ENCODE data around the gene CRTAC1.
A peak's percentile ranks its signal among the peaks of the same experiment; 100 is the strongest.

Gene CRTAC1

DNA sequence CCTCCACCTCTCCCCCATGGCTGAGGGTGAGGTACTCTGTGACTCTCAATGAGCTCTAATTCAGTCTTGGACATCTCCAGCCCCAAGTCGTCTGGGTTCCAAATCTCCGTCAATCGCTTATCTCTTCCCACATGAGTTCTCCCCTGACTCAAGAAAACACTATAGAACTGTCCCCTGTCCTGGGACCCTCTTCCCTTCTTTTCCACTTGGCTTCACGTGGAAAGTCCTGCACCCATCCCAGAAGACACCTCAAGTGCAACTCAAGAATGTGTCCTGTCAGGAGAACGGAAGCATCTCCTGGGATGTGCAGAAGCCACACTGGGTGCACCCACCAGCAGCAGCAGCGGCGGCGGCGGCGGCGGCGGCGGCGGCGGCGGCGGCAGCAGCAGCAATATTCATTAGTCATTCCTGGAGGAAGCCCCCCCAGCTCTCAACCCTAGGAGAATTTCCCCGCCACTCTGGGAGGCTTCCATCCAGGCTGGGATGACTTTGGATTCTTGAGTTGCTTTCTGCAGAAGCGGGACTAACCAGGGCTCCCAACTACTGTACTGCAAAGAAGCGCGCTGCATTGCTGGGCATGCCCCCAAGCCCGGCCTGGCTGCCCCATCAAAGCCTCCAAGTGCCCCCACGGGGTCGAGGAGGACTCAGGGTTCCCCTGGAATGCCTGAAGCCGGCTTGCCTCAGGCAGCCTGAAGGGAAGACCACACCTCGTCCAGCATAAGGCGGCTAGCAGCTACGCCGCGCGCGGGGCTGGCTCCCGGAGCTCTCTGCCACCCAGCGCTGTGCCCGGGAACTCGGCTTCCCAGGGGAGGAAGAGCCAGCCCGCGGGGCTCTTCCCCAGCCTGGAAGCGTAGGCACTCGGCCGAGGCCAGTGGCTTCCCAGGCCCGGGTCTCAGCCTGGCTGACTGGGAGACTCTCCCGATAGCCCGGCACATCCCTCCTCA, 1.0 kb downstream of the CRTAC1 start:
- Histone ChIP-seq H3K4ac (ENCODE audit: low read depth in 1 of 2, low read length in 2 of 2) (no peak overlapping the region), H3K18ac (ENCODE audit: low read depth in 1 of 2, low read length in 2 of 2) (no peak overlapping the region), H2BK120ac (ENCODE audit: low read depth, low read length) (no peak overlapping the region), H3K79me1 (replicated peaks; ENCODE audit: low read length, poor library complexity, severe bottlenecking) (no peaks in the 10 kb centered on the region), H2BK5ac (ENCODE audit: low read depth, low read length, poor library complexity, severe bottlenecking) (no peak overlapping the region), H3K36me3 (ENCODE audit: control insufficient read depth in 1 of 2, insufficient read depth in 2 of 2, low read depth in 1 of 2, low read length in 2 of 2) (no peaks in the 10 kb centered on the region), H3K4me3 (ENCODE audit: insufficient read depth in 1 of 2, low read depth in 1 of 2, low read length in 2 of 2) (peak overlapping the region in 1 of 2 experiments; percentile 11), H3K9me3 (ENCODE audit: control insufficient read depth, low read length) (no peaks in the 10 kb centered on the region), H4K8ac (ENCODE audit: low read length) (no peak overlapping the region), H2BK15ac (ENCODE audit: low read depth, poor library complexity, severe bottlenecking) (no peak overlapping the region), H3K4me2 (ENCODE audit: low read length, poor library complexity, severe bottlenecking) (peak overlapping the region; percentile 58), H2AK5ac (ENCODE audit: low read length, severe bottlenecking) (no peak overlapping the region), H3K4me1 (ENCODE audit: control insufficient read depth, insufficient read depth, low read depth, low read length) (peaks cover 19% of the 10 kb centered on the region), H3K23ac (ENCODE audit: low read length in 2 of 2) (no peak overlapping the region), H3K14ac (ENCODE audit: low read length in 2 of 2) (no peak overlapping the region), H3K27ac (ENCODE audit: low read length, poor library complexity, severe bottlenecking) (no peak overlapping the region), H2AFZ (ENCODE audit: low read depth, low read length) (no peak overlapping the region), H3K9ac (ENCODE audit: low read length) (no peak overlapping the region), H4K91ac (ENCODE audit: low read length) (no peak overlapping the region), H2BK12ac (ENCODE audit: low read length in 2 of 2) (no peak overlapping the region), H3K27me3 (ENCODE audit: control insufficient read depth in 1 of 2, insufficient read depth in 1 of 2, low read length in 2 of 2) (peaks cover 84 to 88% of the 10 kb centered on the region in 2 experiments)
- WGBS = 6% methylated on average over 44 of the region's 44 CpGs
- DNase-seq = no peak

DNA sequence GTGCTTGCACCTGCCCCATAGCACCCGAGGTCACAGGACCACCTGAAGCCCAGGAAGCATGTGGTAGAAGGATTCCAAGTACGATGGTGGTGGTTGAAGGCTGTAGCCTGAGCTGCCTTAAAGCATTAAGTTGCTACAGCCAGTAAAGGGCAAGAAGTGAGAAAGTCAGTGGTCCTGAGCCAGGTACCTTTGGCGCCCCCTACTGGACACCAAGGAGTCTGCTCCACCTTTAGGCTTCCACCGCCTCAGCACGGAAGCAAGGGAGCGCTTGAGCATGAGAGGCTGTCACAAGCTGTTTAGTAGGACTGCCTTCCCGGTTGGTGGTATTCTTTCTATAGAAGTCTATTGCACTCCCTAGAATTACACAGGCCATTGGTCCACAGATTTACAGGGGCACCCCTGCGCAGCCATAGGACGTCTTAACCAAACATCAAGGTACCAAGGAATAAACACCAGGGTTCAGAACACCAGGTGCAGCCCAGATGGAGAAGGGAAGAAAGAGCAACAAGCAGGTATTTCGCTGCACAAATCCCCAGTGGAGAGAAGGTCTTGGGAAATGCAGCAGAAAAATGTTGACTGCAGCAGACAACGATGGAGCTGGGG, 2.2 kb downstream of the CRTAC1 start:
- Histone ChIP-seq H3K9me3 (ENCODE audit: control insufficient read depth, low read length) (no peaks in the 10 kb centered on the region), H2AFZ (ENCODE audit: low read depth, low read length) (no peak overlapping the region), H3K23ac (ENCODE audit: low read length in 2 of 2) (no peak overlapping the region), H3K79me1 (replicated peaks; ENCODE audit: low read length, poor library complexity, severe bottlenecking) (no peaks in the 10 kb centered on the region), H2BK120ac (ENCODE audit: low read depth, low read length) (no peak overlapping the region), H4K91ac (ENCODE audit: low read length) (no peak overlapping the region), H3K14ac (ENCODE audit: low read length in 2 of 2) (no peak overlapping the region), H3K27ac (ENCODE audit: low read length, poor library complexity, severe bottlenecking) (no peak overlapping the region), H2AK5ac (ENCODE audit: low read length, severe bottlenecking) (no peak overlapping the region), H3K4me2 (ENCODE audit: low read length, poor library complexity, severe bottlenecking) (no peak overlapping the region), H3K9ac (ENCODE audit: low read length) (no peak overlapping the region), H2BK5ac (ENCODE audit: low read depth, low read length, poor library complexity, severe bottlenecking) (no peak overlapping the region), H4K8ac (ENCODE audit: low read length) (no peak overlapping the region), H3K4me1 (ENCODE audit: control insufficient read depth, insufficient read depth, low read depth, low read length) (peaks cover 19% of the 10 kb centered on the region), H3K4ac (ENCODE audit: low read depth in 1 of 2, low read length in 2 of 2) (no peak overlapping the region), H3K27me3 (ENCODE audit: control insufficient read depth in 1 of 2, insufficient read depth in 1 of 2, low read length in 2 of 2) (peaks cover 83 to 88% of the 10 kb centered on the region in 2 experiments), H3K36me3 (ENCODE audit: control insufficient read depth in 1 of 2, insufficient read depth in 2 of 2, low read depth in 1 of 2, low read length in 2 of 2) (no peaks in the 10 kb centered on the region), H2BK15ac (ENCODE audit: low read depth, poor library complexity, severe bottlenecking) (no peak overlapping the region), H2BK12ac (ENCODE audit: low read length in 2 of 2) (no peak overlapping the region), H3K4me3 (ENCODE audit: insufficient read depth in 1 of 2, low read depth in 1 of 2, low read length in 2 of 2) (no peak overlapping the region), H3K18ac (ENCODE audit: low read depth in 1 of 2, low read length in 2 of 2) (no peak overlapping the region)
- DNase-seq = peak; percentile 10
- WGBS = 9% methylated on average over 9 of the region's 11 CpGs

DNA sequence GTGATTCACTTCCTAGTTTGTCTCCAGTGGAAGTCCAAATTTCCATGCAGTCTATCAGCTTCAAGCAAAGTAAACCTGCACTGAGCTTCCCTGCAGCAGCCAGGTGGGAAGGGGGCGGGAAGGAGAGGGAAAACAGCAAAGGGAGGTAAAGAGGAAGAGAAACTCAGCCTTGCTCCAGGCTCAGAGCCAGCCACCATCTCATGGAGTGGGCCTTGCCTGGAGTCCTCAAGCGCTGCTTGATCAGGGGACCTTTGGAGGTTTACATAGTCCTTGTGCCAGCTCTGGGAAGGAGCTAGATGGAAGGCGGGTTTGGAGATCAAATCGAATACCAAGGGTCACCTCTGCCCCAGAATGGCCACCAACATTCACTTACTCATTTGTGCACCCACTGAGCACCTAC, 7.4 kb downstream of the CRTAC1 start:
- Histone ChIP-seq H3K9ac (ENCODE audit: low read length) (no peak overlapping the region), H3K4ac (ENCODE audit: low read depth in 1 of 2, low read length in 2 of 2) (no peak overlapping the region), H2BK15ac (ENCODE audit: low read depth, poor library complexity, severe bottlenecking) (no peak overlapping the region), H3K18ac (ENCODE audit: low read depth in 1 of 2, low read length in 2 of 2) (no peak overlapping the region), H3K9me3 (ENCODE audit: control insufficient read depth, low read length) (no peaks in the 10 kb centered on the region), H2BK120ac (ENCODE audit: low read depth, low read length) (no peak overlapping the region), H3K79me1 (replicated peaks; ENCODE audit: low read length, poor library complexity, severe bottlenecking) (no peaks in the 10 kb centered on the region), H3K27ac (ENCODE audit: low read length, poor library complexity, severe bottlenecking) (no peak overlapping the region), H4K91ac (ENCODE audit: low read length) (no peak overlapping the region), H3K23ac (ENCODE audit: low read length in 2 of 2) (no peak overlapping the region), H2BK5ac (ENCODE audit: low read depth, low read length, poor library complexity, severe bottlenecking) (no peak overlapping the region), H4K8ac (ENCODE audit: low read length) (no peak overlapping the region), H3K14ac (ENCODE audit: low read length in 2 of 2) (no peak overlapping the region), H3K4me1 (ENCODE audit: control insufficient read depth, insufficient read depth, low read depth, low read length) (no peaks in the 10 kb centered on the region), H3K27me3 (ENCODE audit: control insufficient read depth in 1 of 2, insufficient read depth in 1 of 2, low read length in 2 of 2) (peaks cover 67 to 90% of the 10 kb centered on the region in 2 experiments), H3K4me3 (ENCODE audit: insufficient read depth in 1 of 2, low read depth in 1 of 2, low read length in 2 of 2) (no peak overlapping the region), H2AK5ac (ENCODE audit: low read length, severe bottlenecking) (no peak overlapping the region), H3K36me3 (ENCODE audit: control insufficient read depth in 1 of 2, insufficient read depth in 2 of 2, low read depth in 1 of 2, low read length in 2 of 2) (no peaks in the 10 kb centered on the region), H3K4me2 (ENCODE audit: low read length, poor library complexity, severe bottlenecking) (no peak overlapping the region), H2AFZ (ENCODE audit: low read depth, low read length) (no peak overlapping the region), H2BK12ac (ENCODE audit: low read length in 2 of 2) (no peak overlapping the region)
- DNase-seq = no peak
- WGBS = 87% methylated on average over 4 of the region's 4 CpGs

DNA sequence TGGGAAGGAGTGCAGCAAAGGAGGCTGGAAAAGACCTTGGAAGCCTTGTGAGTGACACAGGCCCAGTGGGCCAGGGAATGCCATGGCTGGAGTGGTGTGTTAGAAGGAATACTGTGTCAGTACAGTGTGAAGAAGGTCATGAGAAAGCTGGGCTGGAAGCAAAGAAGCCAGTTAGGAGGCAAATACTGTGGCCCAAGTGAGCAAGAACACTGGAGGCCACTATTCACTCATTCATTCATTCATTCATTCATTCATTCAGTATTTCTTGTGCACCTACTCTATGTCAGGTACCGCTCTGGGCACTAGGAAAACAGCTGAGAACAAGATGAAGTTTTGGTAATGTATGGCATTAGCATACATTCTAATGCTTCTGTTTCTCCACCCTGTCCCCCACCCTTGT, 9.6 kb downstream of the CRTAC1 start:
- no peaks in the 10 kb centered on the region for H3K4me1 ChIP-seq (ENCODE audit: control insufficient read depth, insufficient read depth, low read depth, low read length)
- no peaks in the 10 kb centered on the region for H3K9me3 ChIP-seq (ENCODE audit: control insufficient read depth, low read length)
- no peaks in the 10 kb centered on the region for H3K79me1 ChIP-seq (replicated peaks; ENCODE audit: low read length, poor library complexity, severe bottlenecking)
- no peak overlapping the region for H3K4ac ChIP-seq (ENCODE audit: low read depth in 1 of 2, low read length in 2 of 2)
- H3K27me3 ChIP-seq (ENCODE audit: control insufficient read depth in 1 of 2, insufficient read depth in 1 of 2, low read length in 2 of 2) = peaks cover 63 to 88% of the 10 kb centered on the region in 2 experiments
- no peak overlapping the region for H3K14ac ChIP-seq (ENCODE audit: low read length in 2 of 2)
- H3K4me3 ChIP-seq (ENCODE audit: insufficient read depth in 1 of 2, low read depth in 1 of 2, low read length in 2 of 2) = no peak overlapping the region
- no peak overlapping the region for H4K91ac ChIP-seq (ENCODE audit: low read length)
- no peak overlapping the region for H2AFZ ChIP-seq (ENCODE audit: low read depth, low read length)
- H2BK15ac ChIP-seq (ENCODE audit: low read depth, poor library complexity, severe bottlenecking) = no peak overlapping the region
- DNase-seq = no peak
- no peak overlapping the region for H2BK12ac ChIP-seq (ENCODE audit: low read length in 2 of 2)
- H4K8ac ChIP-seq (ENCODE audit: low read length) = no peak overlapping the region
- no peak overlapping the region for H2BK5ac ChIP-seq (ENCODE audit: low read depth, low read length, poor library complexity, severe bottlenecking)
- no peaks in the 10 kb centered on the region for H3K36me3 ChIP-seq (ENCODE audit: control insufficient read depth in 1 of 2, insufficient read depth in 2 of 2, low read depth in 1 of 2, low read length in 2 of 2)
- WGBS = no CpG with 5 or more reads among the region's 1 CpG
- no peak overlapping the region for H3K4me2 ChIP-seq (ENCODE audit: low read length, poor library complexity, severe bottlenecking)
- no peak overlapping the region for H3K18ac ChIP-seq (ENCODE audit: low read depth in 1 of 2, low read length in 2 of 2)
- no peak overlapping the region for H2AK5ac ChIP-seq (ENCODE audit: low read length, severe bottlenecking)
- H3K23ac ChIP-seq (ENCODE audit: low read length in 2 of 2) = no peak overlapping the region
- H3K9ac ChIP-seq (ENCODE audit: low read length) = no peak overlapping the region
- no peak overlapping the region for H3K27ac ChIP-seq (ENCODE audit: low read length, poor library complexity, severe bottlenecking)
- no peak overlapping the region for H2BK120ac ChIP-seq (ENCODE audit: low read depth, low read length)

All from mesenchymal stem cell (in vitro differentiated cells and primary cell).